NK-92 treated with Interleukin-12 subunit alpha and Interleukin-12 subunit beta, amount 100 ng/mL, for 24 hours (cell line): Measurements from ENCODE around the gene IST1.

ENCODE experiments used
- DNase-seq: peaks from one replicate; lab custom pipeline; 2025; lab: John Stamatoyannopoulos, UW

The IST1 gene

GRCh38 chr16:71919035-71919434, 23.7 kb downstream of the IST1 start:
- no peak for DNase-seq

- DNase-seq = no peak
These were observed 25.3 kb downstream of the IST1 start for GRCh38 chr16:71920658-71921057.

- no peak for DNase-seq
These were observed 28.8 kb downstream of the IST1 start for GRCh38 chr16:71923941-71924690.

GRCh38 chr16:71924710-71925109, 29.4 kb downstream of the IST1 start:
- DNase-seq = no peak

GRCh38 chr16:71927383-71927782, 32.1 kb downstream of the IST1 start:
- DNase-seq = no peak

- no peak for DNase-seq
These were observed 32.5 kb downstream of the IST1 start for GRCh38 chr16:71927787-71928186.

GRCh38 chr16:71929048-71929447, 33.7 kb downstream of the IST1 start:
- DNase-seq = no peak

GRCh38 chr16:71930013-71930563, 34.8 kb downstream of the IST1 start:
- no peak for DNase-seq

DNA sequence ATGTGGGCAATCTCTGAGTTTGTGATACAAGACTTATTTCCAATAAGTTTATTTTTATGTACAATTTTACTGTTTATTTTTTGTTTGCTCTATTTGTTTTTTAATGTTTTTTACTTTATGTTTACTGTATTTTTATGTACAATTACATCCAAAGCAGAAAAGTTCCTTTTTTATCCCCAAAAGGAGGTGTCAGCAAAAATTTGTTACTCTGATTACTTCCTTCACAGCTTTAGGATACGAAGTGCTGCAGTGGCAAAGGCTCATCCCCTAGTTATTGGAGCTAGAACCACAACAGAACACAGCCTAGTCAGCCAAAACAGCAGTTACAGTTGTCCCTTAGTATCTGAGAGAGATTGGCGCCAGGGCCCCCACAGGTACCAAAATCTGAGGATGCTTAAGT, 35.7 kb downstream of the IST1 start:
- no peak for DNase-seq

- no peak for DNase-seq
These were observed 36.3 kb downstream of the IST1 start for GRCh38 chr16:71931599-71931998.

DNA sequence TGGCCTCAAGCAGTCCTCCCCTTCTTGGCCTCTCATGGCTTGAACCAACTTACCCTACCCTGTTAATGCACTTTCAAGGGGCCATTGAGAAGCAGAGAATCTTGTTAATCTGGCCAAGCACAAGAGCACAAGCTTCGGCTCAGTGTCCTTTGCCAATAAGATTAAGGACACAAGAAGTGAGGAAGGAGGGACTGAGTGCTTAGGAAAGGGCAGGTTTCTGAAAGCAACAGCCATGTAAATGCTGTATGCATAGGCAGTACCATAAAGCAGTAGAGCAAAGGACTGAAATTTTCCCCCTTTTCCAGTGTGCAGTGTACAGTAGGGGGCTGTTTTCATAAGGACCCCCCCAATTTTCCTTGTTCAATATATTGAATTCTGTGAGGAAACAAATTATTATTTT, 37.7 kb downstream of the IST1 start:
- DNase-seq = no peak

- no peak for DNase-seq
These were observed 38.8 kb downstream of the IST1 start for GRCh38 chr16:71933913-71934695.

GRCh38 chr16:71937868-71938510, 42.7 kb downstream of the IST1 start:
- DNase-seq = no peak

GRCh38 chr16:71943887-71944286, 48.6 kb downstream of the IST1 start:
- no peak for DNase-seq

- DNase-seq = no peak
These were observed 50.3 kb downstream of the IST1 start for GRCh38 chr16:71945616-71946015.

- DNase-seq = no peak
These were observed 57.5 kb downstream of the IST1 start for GRCh38 chr16:71952825-71953224.

DNA sequence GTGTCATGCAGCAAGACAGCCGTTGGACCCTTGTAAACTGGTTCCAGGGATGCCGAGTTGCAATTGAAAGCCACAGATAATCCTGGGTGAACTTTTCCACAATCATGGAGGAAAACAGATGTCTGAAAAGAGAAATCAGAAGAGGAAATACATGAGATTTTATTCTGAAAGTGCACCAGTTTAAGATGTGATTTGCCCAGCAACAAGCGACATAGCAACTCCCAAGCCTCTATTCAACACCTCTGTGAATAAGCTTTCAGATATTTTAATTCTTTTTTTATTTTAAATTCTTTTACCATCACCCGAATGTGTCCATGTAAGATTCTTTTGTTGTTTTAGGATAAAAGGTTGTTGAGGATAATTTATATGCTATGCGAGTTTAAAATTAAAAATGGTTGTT, 58.8 kb downstream of the IST1 start:
- no peak for DNase-seq

- no peak for DNase-seq
These were observed 59.4 kb downstream of the IST1 start for GRCh38 chr16:71954699-71955195.

DNA sequence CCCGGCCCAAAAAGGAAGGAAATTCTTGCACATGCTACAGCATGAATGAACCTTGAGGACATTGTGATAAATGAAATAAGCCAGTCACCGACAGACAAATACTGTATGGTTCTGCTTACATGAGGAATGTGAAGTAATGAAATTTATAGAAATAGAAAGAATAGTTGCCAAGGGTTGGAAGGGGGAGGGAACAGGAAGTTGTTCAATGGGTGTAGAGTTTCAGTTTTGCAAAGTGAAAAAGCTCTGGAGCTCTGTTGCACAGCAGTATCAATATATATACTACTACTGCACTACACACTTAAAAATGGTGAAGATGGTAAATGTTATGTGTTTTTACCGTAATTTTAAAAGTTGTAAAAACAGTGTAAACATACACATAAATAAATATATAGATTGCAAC, 61.2 kb downstream of the IST1 start:
- DNase-seq = no peak

DNA sequence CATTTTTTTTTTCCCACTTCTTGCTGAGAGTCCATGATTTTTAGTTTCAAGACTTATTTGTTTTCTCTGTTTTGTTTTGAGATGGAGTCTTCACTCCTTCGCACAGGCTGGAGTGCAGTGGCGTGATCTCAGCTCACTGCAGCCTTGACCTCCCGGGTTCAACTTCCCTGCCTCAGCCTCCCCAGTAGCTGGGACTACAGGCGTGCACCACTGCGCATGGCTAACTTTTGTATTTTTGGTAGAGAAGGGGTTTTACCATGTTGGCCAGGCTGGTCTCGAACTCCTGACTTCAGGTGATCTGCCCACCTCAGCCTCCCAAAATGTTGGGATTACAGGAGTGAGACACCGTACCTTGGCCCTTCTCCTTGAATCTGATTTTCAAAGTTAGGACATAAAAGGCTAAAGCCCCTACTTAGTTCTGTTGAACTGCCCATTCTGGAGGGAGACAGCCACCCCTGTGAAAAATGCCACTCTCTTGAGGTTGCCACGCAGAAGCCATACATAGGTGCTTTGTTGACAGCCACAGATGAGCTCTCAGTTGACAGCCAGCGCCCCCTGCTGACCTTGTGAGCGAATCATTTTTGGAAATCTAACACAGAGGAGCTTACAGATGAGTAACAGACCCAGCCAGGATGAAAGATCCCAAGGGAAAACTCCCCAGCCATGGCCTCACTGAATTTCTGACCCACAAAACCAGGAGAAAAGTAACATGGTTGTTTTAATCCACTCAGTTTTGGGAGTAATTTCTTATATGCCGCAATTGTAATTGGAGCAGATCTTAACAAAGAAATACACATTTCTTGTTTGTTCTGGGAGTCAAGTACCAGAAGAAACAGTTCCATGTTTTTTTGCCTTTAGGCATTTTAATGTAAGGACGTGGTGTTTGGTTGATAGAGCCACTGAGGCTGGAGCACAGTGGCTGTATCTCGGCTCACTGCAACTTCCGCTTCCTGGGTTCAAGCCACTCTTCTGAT, 66.0 kb downstream of the IST1 start:
- DNase-seq = peak; percentile 21

DNA sequence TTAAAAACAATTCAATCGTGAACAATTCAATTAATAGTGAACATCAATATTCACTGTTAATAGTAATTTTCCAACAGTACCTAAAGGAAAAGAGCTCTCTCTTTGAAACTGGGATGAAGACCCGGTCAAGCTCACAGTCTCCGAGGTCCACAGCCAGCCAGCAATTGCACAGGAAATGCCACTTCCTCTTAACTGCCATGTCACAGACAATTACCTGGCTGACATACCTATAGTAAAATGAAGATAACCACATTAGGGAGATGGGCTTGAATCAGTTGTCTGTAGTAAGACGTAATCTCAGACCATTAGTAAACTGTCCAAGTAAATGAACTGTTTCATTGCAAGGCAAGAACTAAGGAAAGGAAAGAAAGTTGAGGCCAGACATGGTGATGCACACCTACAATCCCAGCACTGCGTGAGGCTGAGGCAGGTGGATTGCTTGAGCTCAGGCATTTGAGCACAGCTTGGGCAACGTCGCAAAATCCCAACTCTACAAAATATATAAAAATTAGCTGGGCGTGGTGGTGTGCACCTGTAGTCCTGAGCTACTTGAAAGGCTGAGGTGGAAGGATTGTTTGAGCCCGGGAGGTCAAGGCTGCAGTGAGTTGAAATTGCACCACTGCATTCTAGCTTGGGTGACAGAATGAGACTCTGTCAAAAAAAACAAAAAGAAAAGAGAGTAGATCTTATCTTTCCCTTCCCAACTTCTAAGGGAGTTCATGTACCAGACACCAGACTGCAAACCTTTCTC, 68.0 kb downstream of the IST1 start:
- no peak for DNase-seq
